MM.1S (cell line): ENCODE data around the gene RBM34.

Experiments
- EZH2 ChIP-seq: fragments of 300-600 bp; sonication (generic); optimal IDR thresholded peaks from 2 replicates; pipeline ENCODE3; 2017; ENCODE audit warnings: low read depth, mild to moderate bottlenecking, antibody characterized with exemption, low read length, mixed read lengths
- EZH2phosphoT487 ChIP-seq: fragments of 300-600 bp; sonication (generic); IDR thresholded peaks from 2 replicates; pipeline ENCODE4 v1.6.1; 2018; ENCODE audit warnings: antibody characterized with exemption, low read length
- TF ChIP-seq, protein P1 (sequence below): fragments of 300-600 bp; sonication (generic); IDR thresholded peaks from 2 replicates; pipeline ENCODE4 v1.5.1; 2016; ENCODE audit warnings: antibody characterized with exemption, low read length, mixed read lengths

- TF ChIP-seq, protein P1, sequence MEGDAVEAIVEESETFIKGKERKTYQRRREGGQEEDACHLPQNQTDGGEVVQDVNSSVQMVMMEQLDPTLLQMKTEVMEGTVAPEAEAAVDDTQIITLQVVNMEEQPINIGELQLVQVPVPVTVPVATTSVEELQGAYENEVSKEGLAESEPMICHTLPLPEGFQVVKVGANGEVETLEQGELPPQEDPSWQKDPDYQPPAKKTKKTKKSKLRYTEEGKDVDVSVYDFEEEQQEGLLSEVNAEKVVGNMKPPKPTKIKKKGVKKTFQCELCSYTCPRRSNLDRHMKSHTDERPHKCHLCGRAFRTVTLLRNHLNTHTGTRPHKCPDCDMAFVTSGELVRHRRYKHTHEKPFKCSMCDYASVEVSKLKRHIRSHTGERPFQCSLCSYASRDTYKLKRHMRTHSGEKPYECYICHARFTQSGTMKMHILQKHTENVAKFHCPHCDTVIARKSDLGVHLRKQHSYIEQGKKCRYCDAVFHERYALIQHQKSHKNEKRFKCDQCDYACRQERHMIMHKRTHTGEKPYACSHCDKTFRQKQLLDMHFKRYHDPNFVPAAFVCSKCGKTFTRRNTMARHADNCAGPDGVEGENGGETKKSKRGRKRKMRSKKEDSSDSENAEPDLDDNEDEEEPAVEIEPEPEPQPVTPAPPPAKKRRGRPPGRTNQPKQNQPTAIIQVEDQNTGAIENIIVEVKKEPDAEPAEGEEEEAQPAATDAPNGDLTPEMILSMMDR, result no peak
- TF ChIP-seq EZH2phosphoT487, result no peak
- no peak for TF ChIP-seq EZH2
Measured at GRCh38 chr1:235180916-235181460, 19.9 kb upstream of the RBM34 start.
